Right hindlimb (tissue), 1 donor: ENCODE measurements around the gene DPH5.

Experiments used
- DNase-seq: peaks from one replicate; pipeline ENCODE4 v3.0.0-alpha.2; 2018

Gene DPH5

GRCh38 chr1:101029184-101029583 is 3.6 kb upstream of the DPH5 start:
- no peak for DNase-seq

- DNase-seq, result no peak
Measured at GRCh38 chr1:101028466-101028865, 2.9 kb upstream of the DPH5 start.

- no peak for DNase-seq
Measured at GRCh38 chr1:101027194-101027772, 1.7 kb upstream of the DPH5 start.

GRCh38 chr1:101026430-101026788 is 825 bp upstream of the DPH5 start:
- no peak for DNase-seq

GRCh38 chr1:101025283-101025656 is 314 bp downstream of the DPH5 start:
- peak; percentile 32 for DNase-seq

- no peak for DNase-seq
Measured at GRCh38 chr1:101022294-101022693, 3.3 kb downstream of the DPH5 start.

GRCh38 chr1:101017448-101017847 is 8.1 kb downstream of the DPH5 start:
- DNase-seq, result no peak

GRCh38 chr1:101013776-101014175 is 11.8 kb downstream of the DPH5 start:
- no peak for DNase-seq

- no peak for DNase-seq
Measured at GRCh38 chr1:101008229-101008834, 17.3 kb downstream of the DPH5 start.

GRCh38 chr1:101006553-101006952 is 19.0 kb downstream of the DPH5 start:
- DNase-seq, result no peak

GRCh38 chr1:101005871-101006270 is 19.7 kb downstream of the DPH5 start:
- no peak for DNase-seq

- DNase-seq, result no peak
Measured at GRCh38 chr1:101005183-101005582, 20.4 kb downstream of the DPH5 start.

GRCh38 chr1:101004670-101005069 is 20.9 kb downstream of the DPH5 start:
- no peak for DNase-seq

GRCh38 chr1:101004061-101004460 is 21.5 kb downstream of the DPH5 start:
- no peak for DNase-seq

- DNase-seq, result no peak
Measured at GRCh38 chr1:101003012-101003650, 22.5 kb downstream of the DPH5 start.

GRCh38 chr1:101002551-101002950 is 23.0 kb downstream of the DPH5 start:
- no peak for DNase-seq

GRCh38 chr1:101000131-101000873 is 25.3 kb downstream of the DPH5 start:
- DNase-seq, result no peak

GRCh38 chr1:100998426-100998825 is 27.2 kb downstream of the DPH5 start:
- no peak for DNase-seq

GRCh38 chr1:100995198-100995988 is 30.2 kb downstream of the DPH5 start:
- no peak for DNase-seq

GRCh38 chr1:100989306-100990077 is 36.1 kb downstream of the DPH5 start:
- DNase-seq, result no peak

- no peak for DNase-seq
Measured at GRCh38 chr1:100988121-100988520, 37.5 kb downstream of the DPH5 start.

- no peak for DNase-seq
Measured at GRCh38 chr1:100982793-100983192, 42.8 kb downstream of the DPH5 start.
